8988T (cell line): ENCODE measurements around the gene SETD1B.
"Not testable (repeated sequence)": the region's sequence is repeated elsewhere in the genome, so short reads cannot be mapped to it uniquely, and the experiment has no call there.

Source experiments
- DNase-seq: peaks from one replicate; pipeline ENCODE4 v3.0.0; 2011

Gene SETD1B

DNA sequence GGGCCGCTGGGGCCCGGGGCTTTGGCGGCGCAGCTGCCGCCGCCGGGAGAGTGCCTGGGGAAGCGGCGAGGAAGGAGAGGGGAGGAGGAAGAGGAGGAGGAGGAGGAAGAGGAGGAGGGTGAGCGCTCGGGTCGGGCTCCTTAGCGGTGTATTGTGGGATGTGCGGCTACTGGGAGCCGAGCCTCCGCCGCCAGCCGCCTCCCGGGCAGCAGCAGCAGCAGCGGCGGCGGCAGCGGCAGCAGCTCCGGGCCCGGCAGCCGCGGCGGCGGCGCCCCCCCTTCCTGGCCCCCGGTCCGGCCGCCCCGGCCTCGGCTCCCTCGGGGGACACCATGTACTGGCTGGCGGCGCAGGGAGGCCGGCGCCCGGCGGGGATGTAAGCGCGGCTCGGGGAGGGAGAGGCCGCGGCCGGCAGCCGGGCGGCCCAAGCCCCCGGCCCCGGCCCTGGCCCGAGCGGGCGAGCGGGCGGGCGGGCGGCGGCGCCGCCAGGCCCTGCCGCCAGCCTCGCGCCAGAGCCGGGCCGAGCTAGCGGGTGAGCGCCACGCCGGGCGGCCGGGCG lies at the start of gene SETD1B:
SETD1B (plus strand) TSS at position 149 of the 556 bp plus-strand sequence. CDS start 729 bp downstream, outside the sequence.
- peak; percentile 59 for DNase-seq

DNA sequence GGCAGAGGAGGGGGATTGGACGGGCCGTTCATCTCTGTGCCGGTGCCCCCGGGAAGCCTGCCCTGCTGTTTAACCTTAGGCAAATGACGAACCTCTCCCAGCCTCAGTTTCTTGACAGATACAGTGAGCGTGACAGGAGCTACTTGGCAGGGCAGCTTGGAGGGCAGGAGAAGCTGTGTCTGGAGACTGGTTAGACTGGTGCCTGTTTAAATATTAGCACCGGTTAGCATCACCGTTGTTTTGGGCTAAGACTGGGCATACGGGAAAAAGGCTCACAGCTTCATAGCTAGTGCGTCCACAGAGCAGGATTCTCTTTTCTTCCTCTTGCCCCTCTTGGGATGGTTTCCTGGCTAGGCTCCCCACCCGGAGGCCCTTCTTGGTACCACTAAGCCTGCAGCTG lies 49.0 kb upstream of the SETD1B start:
- DNase-seq, result no peak

DNA sequence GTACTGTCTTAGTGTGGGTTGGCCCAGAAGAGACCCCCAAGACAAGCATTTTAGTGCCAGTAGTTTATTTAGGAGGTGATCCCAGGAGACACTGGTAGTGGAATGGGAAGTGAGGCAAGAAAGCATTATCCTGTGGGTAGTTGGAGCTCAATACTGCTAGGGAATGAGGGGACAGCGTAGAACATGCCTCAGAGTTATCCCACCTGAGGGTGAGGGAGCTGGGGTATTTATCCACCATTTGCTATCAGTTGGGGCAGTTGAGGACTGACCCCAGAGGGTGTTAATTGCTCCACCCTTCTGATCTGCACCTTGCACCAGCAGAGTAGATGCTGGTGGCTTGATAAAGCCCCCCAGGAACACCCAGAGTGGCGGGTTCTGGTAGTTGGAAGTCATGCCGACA lies 48.2 kb upstream of the SETD1B start:
- no peak for DNase-seq

DNA sequence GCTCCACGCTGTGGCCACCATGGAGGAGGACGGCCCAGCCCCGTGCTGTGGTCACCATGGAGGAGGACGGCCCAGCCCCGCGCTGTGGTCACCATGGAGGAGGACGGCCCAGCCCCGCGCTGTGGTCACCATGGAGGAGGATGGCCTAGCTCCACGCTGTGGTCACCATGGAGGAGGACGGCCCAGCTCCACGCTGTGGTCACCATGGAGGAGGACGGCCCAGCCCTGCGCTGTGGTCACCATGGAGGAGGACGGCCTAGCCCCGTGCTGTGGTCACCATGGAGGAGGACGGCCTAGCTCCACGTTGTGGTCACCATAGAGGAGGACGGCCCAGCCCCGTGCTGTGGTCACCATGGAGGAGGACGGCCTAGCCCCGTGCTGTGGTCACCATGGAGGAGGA lies 45.3 kb upstream of the SETD1B start:
- DNase-seq, result not testable (repeated sequence)

DNA sequence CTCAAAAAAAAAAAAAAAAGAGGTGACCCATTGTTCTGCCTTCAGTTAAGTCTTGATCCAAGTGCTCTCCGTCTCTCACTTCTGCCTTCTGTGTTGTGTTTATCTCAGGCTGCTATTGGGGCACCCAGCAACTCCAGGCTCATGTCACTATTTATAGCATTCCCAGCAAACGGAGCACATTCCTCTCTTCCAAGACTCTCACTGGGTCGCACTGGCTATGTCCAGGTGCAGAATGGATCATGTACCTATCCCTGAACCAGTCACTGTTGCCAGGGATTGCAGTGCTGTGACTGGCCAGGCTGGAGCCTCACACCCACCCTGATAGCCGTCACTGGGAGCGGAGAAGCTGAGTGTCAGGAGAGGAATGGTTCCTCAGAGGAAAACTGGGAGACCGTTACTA lies 41.5 kb upstream of the SETD1B start:
- no peak for DNase-seq

DNA sequence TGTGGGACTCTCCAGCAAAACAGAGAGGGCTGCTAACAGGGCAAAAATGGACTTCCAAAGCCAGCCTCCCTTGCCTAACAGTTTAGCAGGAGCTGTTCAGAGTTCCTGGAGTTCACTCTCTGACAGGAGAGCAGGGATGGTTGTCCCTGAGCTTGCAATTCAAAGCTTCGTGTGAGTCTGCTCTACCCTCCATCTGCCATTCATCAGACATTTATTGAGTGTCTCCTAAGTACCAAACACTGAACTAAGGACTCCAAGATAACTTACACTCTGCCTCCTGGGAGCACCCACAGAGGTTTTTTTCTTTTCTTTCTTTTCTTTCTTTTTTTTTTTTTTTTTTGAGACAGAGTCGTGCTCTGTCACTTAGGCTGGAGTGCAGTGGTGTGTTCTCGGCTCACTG lies 39.0 kb upstream of the SETD1B start:
- no peak for DNase-seq

DNA sequence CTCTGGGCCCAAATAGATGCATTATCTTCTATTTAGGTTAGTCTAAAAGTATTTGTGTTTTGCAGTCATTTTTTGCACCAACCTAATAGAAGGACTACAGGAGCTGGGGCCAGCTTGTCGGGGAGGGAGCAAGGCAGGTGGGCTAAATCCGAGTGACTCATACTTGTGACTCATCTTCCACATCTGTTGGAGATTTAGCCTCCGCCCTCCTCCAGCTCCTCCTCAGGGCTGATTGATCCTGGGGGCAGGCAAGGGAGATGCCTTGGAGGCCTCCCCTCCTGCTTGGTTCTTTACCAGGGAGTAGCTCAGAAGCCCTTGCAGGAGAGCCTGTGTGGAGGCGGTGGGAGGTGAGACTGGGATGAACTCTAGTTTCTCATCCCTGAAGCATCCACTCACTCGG lies 38.2 kb upstream of the SETD1B start:
- peak; percentile 72 for DNase-seq

DNA sequence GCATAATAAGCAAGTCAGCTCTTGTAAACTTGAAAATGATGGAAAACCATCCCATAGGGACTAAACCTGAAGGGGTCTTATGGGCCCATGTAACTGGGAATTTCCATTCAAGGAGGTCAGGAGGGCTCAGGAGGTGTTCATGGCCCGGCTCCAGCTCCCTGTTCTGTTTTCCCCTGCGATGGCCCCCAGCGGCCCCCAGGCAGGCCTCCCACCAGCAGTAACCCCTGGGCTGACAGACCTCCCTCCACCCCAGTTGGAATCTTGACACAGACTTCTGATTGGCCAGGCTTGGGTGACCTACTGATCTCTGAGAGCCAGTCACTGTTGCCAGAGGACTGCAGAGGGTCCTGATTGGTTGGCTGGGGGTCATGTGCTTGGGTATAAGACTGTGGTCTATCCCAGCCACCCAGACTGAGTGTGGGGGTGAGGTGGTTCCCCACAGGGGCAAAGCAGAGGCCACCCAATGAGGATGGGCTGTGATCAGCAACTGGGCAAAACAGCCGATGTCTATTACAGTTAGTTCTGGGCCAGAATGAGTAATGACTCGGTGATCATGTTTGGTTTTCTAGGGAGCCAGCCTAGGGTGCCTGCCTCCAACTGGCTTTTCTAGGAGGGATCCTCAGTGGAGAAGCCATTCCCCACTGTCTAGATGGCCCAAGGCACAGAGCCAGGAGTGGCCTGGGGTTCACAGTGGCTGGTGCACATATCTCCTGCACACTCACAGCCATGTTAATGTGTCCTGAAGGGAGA lies 37.3 kb upstream of the SETD1B start:
- DNase-seq, result no peak

DNA sequence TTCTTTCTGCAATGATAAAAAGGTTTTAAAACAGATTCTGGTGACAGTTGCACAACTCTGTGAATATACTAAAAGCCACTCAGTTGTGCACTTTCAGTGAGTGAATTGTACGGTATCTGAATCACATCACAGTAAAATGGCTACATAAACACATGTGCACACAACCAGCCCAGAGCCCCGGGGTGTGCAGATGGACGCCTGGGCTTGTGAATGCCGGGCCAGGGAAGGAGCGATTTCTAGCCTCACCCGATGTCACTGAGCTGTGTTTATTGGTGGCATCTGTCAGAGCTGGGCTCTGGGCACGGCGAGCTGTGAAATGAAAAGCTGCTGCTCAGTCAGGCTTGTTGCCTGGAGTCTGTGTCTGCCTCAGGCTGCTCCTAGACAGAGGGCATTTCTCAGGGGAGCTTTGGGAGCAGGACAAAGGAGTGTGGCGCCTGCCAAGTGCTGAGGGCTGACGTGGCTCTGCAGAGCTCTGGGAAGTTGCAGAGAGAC lies 36.2 kb upstream of the SETD1B start:
- no peak for DNase-seq

DNA sequence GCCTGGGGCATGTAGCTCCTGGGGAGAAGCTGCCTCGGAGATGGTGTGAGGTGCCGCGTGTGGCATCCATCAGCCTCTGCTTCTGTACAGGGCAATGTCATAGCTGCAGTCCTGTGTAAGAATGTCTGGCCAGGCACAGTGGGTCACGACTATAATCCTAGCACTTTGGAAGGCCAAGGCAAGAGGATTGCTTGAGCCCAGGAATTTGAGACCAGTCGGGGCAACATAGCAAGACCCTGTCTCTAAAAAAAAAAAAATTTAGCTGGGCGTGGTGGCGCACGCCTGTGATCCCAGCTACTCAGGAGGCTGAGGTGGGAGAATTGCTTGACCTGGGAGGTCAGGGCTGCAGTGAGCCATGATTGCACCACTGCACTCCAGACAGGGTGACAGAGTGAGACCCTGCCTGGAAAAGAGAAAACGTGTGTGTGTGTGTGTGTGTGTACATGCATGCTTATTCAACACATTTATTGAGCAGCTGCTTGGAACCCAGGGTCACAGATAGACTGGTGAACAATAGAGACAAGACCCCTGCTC lies 34.4 kb upstream of the SETD1B start:
- no peak for DNase-seq

DNA sequence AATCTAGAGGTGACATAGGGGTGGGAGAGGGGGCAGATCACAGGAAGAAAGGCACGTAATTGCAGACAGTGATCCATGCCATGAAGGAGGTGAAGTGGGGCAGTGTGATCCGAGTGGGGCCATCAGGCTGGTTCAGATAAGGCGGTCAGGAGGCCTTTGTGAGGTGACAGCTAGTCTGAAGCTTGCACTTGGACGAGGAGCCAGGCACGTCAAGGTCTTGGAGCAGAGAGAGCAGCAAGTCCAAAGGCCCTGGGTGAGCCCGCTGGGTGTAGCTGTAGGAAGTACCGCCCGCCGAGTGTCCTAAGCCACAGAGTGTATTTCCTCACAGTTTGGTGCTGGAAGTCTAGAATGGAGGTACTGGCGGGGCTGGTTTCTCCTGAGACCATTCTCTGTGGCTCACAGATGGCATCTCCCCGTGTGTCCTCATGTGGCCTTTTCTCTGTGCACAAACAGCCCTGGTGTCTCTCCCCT lies 33.9 kb upstream of the SETD1B start:
- no peak for DNase-seq

DNA sequence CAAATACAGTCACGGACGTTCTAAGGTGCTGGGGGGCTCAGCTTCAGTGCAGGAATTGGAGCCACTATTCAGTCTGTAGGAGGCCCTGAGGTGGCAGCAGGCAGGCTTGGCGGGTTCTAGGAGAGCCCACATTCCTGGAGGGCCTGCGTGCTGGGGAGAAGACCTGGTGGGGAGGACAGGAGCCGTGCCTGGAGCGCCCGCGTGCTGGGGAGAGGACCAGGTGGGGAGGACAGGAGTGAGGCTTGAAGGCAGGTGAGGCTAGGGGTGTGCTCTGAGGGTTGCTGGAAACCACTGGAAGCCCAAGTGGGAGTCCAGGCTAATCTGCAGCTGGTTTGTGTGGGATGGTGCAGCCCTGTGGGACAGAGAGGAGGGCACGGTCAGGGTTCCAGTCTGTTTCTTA lies 33.4 kb upstream of the SETD1B start:
- DNase-seq, result no peak

DNA sequence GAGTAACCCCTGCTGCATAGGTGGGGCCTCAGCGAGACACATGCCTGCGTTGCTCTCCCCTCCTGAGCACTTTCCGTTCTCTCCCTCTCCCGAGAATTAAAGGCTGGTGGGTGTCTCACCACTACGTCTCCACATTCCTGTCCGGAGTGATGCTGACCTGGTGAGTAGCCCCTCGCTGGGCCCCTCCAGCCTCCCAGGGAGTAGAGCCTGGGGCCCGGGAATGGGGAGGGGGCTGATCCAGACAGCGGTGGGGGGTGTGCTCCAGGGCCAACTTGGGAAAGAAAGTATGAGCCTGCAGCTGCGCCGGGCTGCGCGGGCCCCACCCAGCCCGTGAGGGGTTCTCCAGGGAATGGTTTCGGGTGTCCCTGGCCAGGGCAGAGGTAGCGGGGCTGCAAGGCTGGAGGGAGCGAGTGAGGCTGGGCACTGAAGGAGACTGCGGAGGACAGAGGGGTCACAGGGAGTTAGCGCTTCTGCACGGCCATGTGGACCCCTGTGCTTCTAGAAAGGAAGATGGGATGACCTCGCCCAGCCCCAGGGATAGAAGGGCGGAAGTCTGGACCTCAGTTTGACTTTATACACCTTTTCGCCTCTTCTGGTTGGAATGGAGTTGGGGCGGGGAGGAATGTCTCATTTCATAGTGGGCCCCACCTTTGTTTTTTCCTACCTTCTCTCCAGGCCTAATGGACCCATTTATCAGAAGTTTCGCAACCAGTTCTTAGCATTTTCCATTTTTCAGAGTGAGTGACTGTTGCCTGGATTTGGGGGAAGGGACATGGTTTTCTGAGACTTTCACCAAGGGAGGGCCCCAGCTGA lies 32.8 kb upstream of the SETD1B start:
- DNase-seq, result no peak

DNA sequence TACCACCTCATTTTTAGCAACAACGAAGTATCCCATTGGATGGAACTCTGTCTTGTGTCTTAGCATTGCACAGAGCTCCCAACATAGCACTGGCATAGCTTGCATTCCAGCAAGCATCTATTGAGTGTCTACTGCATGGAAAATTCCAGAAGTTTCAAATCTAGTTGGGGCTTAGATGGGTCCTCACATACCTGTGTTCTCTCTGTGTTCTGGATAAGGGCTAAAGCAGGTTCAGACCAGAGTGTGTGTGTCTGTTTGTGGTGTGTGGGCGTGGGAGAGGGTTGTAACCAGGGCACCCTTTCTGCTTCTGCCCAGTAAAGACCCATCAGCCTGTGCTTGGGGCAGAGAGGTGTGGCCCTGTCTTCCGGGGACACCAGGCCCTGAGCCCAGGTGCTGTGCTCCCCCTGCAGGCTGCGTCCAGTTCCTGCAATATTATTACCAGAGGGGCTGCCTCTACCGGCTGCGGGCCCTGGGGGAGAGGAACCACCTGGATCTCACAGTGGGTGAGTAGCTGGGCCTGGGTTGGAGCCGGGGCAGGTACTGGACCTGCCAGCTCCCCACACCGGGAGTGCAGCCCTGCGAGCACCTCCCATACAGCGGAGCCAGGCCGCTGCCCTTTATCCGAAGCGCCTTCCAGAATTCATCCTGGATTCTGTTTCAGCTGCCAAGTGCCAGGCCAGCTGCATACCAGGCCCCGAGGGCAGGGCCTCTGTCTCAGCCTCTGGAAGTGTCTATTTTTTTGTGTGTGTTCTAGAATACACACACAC lies 30.6 kb upstream of the SETD1B start:
- peak; percentile 91 for DNase-seq

DNA sequence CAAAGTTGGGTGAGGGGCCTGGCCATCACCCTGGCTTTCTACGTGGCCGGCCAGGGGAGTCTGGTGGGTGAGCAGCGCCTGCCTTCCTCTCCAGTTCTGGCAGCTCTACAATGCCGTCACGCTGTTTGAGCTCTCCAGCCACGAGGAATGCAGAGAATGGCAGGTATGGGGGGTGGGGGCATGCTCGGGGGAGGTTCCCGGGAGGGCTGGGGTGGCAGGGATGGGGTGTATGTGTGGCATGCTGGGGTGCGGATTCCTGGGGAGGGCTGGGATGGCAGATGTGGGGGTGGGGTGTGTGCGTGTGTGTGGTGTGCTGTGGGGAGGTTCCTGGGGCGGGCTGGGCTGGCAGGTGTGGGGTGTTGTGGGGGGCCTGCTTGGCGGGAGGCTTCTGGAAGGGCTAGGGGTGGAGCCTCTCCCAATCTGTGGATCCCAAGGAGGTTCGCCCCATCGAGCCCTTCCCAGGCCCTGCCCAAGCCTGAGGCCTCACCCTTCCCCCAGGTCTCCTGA lies 28.8 kb upstream of the SETD1B start:
- no peak for DNase-seq

DNA sequence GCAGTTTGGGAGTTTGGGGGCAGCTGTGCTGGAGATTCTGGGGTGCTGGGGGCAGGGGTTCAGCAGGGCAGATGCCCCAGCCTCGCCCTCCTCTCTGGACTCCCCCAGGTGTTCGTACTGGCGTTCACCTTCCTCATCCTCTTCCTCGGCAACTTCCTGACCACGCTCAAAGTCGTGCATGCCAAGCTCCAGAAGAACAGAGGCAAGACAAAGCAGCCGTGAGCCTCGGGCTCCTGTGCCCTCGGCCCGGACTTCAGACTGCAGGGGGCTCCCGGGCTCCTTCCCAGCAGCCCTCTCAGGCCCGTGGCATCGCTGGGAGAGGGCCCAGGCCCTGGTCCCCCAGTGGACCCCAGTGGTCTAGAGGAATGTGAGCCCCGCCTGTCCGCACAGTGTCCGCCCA lies 28.3 kb upstream of the SETD1B start:
- no peak for DNase-seq

DNA sequence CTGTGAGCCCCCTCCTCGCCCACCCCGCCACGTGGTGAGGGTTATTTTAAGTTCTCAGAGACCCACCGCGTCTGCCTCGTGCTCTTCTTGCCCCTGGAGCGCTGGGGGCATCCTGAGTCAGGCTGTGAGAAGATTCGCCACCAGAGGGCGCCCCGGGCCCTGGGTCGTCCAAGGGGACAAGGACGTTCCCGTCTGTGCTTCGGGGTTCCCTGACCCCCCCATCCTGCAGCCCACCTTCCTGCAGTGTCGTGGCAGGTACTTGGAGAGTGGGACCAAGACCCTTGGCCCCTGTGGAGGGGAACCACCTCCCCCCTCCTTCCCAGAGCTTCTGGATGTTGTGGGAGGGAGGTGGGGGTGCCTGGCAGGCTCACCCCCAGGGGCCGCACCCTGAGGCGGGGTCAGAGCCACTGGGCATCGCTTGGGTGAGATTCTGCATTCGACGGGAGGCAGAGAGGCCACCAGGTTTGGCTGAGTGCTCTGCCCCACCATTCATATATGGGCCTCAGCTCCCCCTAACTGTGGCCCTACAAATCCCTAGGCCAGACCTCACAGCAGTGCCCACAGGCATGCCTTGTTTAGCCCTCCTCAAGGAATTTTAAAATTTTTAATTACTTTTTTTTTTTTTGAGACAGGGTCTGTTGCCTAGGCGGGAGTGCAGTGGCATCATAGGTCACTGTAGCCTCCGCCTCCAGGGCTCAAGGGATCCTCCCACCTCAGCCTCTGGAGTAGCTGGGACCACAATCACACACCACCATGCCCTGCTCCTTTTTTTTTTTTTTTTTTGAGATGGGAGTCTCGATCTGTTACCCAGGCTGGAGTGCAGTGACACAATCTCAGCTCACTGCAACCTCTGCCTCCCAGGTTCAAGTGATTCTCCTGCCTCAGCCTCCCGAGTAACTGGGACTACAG lies 27.4 kb upstream of the SETD1B start:
- DNase-seq, result peak; percentile 79

DNA sequence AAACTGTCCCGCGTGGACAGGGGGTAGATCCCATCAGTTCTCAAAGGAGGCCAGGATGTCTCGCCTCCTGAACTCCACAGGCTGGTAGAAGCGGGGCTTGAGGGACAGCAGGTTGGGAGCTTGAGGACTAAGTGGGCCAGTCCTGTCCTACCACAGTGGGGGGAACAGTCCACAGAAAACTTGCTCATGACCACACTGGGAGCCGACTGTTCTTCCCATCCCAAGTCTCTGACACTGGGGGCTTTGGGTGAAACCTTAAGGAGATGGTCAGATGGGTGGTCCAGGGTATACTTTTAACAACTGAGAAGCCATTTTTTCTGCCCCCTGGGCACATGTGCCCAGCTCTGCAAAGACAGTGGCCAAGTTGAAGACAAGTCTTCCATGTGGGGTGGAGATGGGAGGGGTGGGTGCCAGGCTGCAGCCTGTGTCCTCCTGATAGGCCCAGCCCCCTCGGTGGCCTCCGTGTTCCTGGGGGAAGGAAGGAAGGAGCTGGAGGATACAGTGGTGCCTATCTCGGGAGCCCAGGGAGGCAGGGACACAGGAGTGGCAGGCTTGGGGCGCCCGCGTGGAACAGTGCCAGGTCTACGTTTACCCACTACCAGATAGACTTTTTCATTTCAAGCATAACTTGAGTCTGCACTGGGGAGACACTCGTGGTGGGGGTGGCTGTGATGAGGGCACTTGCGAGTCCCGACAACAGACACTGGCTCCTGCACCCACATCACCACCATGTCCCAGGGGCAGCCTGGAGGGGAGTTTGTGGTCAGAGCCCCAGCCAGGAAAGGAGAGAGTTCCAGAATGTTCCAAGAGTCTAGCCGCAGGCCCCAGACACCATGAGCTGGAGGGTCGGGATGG lies 25.0 kb upstream of the SETD1B start:
- no peak for DNase-seq

DNA sequence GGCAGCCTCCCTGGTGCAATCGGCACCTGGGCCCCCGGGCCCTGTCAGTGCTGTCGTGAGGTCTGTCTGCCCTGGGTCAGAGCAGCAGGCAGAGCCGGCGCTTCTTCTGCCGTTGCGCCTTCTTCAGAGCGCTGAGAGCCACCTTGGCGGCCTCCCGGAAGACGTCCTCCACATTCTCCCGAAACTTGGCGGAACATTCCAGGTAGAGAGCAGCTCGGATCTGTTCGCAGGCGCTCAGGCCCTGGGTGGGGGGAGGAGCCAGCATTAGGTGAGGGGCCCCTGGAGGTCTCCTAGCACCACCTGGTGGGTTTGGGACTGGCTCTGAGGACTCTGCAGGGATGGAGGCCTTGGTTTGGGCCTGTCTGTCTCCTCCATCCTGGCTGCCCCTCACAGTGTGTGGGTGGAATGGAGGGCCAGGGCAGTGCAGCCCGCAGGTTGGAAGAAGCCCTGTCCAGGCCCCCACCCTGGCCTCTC lies 24.4 kb upstream of the SETD1B start:
- no peak for DNase-seq

DNA sequence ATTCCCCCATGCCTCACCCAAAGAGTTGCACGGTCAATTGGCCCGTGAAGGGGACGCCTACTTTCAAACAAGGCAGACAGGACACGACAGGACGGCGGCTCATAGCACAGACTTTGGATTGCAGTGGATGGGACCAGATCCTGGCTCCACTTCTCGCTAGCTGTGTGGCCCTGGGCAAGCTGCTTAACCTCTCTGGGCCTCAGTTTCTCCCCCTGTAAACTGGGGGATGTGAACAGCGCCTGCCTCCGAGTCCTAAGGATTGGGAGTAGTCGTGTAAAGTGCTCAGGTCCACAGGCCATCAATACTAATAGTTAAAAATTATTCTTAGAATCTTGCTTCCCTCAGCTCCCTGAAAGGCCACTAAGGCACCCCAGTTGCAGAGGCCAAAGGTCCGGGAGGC lies 23.4 kb upstream of the SETD1B start:
- DNase-seq, result no peak
